HFFc6 (cell line): ENCODE results near the gene RAC2. TPM values are rescaled to one million over a fixed set of nuclear protein-coding genes. Genes with fewer than 3 reads are reported as not detected.

Experiments
- DNase-seq: peaks from one replicate; pipeline ENCODE4 v3.0.0-alpha.2; 2018
- H3K27ac Mint-ChIP-seq: 2 replicates; pipeline ENCODE4 v1.8.0; 2020; ENCODE audit warnings: mild to moderate bottlenecking, mixed read lengths
- H3K27me3 Mint-ChIP-seq: 2 replicates; pipeline ENCODE4 v1.8.0; 2021; ENCODE audit warnings: mild to moderate bottlenecking, moderate library complexity, mixed read lengths; ENCODE audit not compliant: insufficient read depth
- H3K36me3 Mint-ChIP-seq: 2 replicates; pipeline ENCODE4 v1.8.0; 2021; ENCODE audit warnings: low read depth, mixed read lengths
- H3K4me1 Mint-ChIP-seq: 2 replicates; pipeline ENCODE4 v1.8.0; 2020; ENCODE audit warnings: low read depth, mixed read lengths
- H3K4me3 Mint-ChIP-seq: 2 replicates; pipeline ENCODE4 v1.8.0; 2020; ENCODE audit warnings: mild to moderate bottlenecking, moderate library complexity, mixed read lengths
- H3K9me3 Mint-ChIP-seq: 2 replicates; pipeline ENCODE4 v1.8.0; 2020; ENCODE audit warnings: mild to moderate bottlenecking, mixed read lengths
- CTCF ChIP-seq: fragments of 200-600 bp; sonication (generic); IDR thresholded peaks from 2 replicates; pipeline ENCODE4 v1.5.0; 2021; ENCODE audit warnings: antibody characterized with exemption, mild to moderate bottlenecking
- total RNA-seq, 6 experiments: library from RNA; stranded (reverse); fragmentation: NEBNext Ultra II Directional; extraction: Animal tissue kit (Norgen Biotek cat#: 25700); gene quantifications; 2 replicates in 1 of 6; 3 replicates in 5 of 6; pipeline ENCODE4 v1.2.3, GENCODE V29; 2021

Gene RAC2
- total RNA-seq, 6 experiments from 2014 or later = 29.9 to 57.2 (median 53.5) TPM

GRCh38 chr22:37175414-37176281 lies 68.4 kb downstream of the RAC2 start:
- peaks cover 35% of the 10 kb centered on the region for H3K4me1 Mint-ChIP-seq
- H3K36me3 Mint-ChIP-seq = no peaks in the 10 kb centered on the region
- peak overlapping the region; percentile 80 for H3K4me3 Mint-ChIP-seq
- H3K27me3 Mint-ChIP-seq = peaks cover 22% of the 10 kb centered on the region
- no peak for DNase-seq
- no peak for TF ChIP-seq CTCF
- H3K27ac Mint-ChIP-seq = peak overlapping the region; percentile 96
- H3K9me3 Mint-ChIP-seq = no peaks in the 10 kb centered on the region

Other genes with a start within 250 kb of the RAC2 start
- 10 to 100 TPM; 18.6 to 32.8 (median 21.7) TPM for gene TST, start 224.8 kb downstream of the RAC2 start, total RNA-seq
- gene MPST, start 224.5 kb downstream of the RAC2 start, total RNA-seq = 10 to 100 TPM; 24.9 to 35.5 (median 27.5) TPM
- 10 to 100 TPM; 39.8 to 46.4 (median 43.3) TPM for gene KCTD17, start 192.5 kb downstream of the RAC2 start, total RNA-seq
- not detected for gene TMPRSS6, start 134.6 kb downstream of the RAC2 start, total RNA-seq
- not detected for gene IL2RB, start 94.4 kb downstream of the RAC2 start, total RNA-seq
- 1 to 10 TPM; 3.3 to 5.0 (median 4.0) TPM for gene C1QTNF6, start 56.0 kb downstream of the RAC2 start, total RNA-seq
- gene SSTR3, start 31.8 kb downstream of the RAC2 start, total RNA-seq = not detected
- gene CYTH4, start 38.2 kb upstream of the RAC2 start, total RNA-seq = under 1 TPM in 1 of 6 experiments, not detected in 5; 0.28 TPM
- 1 to 10 TPM; 1.2 to 5.8 (median 1.4) TPM for gene ELFN2, start 183.2 kb upstream of the RAC2 start, total RNA-seq
- gene MFNG, start 242.1 kb upstream of the RAC2 start, total RNA-seq = not detected